GM18498 (cell line): ENCODE measurements around the gene RAB6C.
"Not testable (repeated sequence)": the region's sequence is repeated elsewhere in the genome, so short reads cannot be mapped to it uniquely, and the experiment has no call there.

Experiments
- ATAC-seq: cut with Tn5 transposase; IDR thresholded peaks from one replicate; pipeline ENCODE4 v1.9.1; 2021; ENCODE audit warnings: mild to moderate bottlenecking, moderate library complexity; ENCODE audit not compliant: unreplicated experiment

Gene RAB6C

DNA sequence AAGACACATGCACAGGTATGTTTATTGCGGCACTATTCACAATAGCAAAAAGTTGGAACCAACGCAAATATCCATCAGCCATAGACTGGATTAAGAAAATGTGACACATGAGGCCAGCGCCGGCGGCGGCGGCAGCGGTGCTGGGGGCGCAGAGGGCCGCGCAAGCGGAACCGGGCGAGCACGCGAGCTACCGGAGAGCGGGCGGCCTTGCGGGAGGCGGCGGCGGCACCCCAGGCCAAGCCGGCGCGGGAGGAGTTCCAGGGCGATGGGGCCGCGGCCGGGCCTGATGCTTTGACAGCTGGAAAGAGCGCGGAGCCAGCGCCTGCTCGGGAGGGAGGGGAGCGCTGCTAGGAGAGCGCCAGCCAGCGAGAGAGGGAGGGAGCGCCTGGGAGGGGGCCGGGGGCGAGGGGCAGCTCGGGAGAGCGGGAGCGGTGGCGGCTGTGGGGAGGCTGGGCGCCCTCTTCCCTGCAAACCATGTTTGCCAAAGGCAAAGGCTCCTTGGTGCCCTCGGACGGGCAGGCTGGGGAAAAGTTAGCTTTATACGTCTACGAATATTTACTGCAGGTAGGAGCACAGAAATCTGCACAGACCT is 13.0 kb downstream of the RAB6C start:
- not testable (repeated sequence) for ATAC-seq

DNA sequence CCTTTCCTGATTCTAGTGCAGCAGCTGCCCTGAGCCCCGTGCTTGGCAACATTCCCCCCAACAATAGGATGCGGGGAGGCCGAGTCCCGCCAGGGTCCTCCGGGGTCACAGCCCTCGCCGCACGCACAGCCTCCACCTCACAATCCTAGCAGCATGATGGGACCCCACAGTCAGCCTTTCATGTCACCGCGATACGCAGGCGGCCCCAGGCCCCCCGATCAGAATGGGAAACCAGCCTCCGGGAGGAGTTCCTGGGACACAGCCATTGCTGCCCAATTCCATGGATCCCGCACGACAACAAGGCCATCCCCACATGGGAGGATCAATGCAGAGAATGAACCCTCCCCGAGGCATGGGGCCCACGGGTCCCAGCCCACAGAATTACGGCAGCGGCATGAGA is 13.7 kb downstream of the RAB6C start:
- not testable (repeated sequence) for ATAC-seq

- not testable (repeated sequence) for ATAC-seq
Measured at GRCh38 chr2:129996657-129997237, 17.3 kb downstream of the RAB6C start.

GRCh38 chr2:129998771-129999170 is 19.3 kb downstream of the RAB6C start:
- not testable (repeated sequence) for ATAC-seq

- ATAC-seq = not testable (repeated sequence)
Measured at GRCh38 chr2:130005862-130006261, 26.4 kb downstream of the RAB6C start.

DNA sequence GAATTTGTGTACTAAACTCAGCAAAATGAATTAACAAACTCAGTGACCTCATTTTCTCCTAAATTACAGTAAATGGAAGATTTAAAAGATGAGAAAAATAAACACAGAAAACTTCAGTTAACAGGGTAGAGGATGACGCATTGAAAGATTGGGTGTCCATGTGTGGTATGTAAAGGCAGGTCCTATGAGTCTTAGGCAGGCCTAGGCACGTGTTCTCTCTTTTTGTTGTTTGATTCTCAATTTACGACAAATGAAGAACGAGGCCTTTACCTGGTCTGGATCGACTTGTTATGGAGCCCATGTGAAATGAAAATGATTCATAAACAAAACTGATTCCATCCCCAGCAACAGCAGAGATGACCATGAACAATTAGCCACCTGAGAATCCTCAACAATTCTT is 37.2 kb downstream of the RAB6C start:
- not testable (repeated sequence) for ATAC-seq

DNA sequence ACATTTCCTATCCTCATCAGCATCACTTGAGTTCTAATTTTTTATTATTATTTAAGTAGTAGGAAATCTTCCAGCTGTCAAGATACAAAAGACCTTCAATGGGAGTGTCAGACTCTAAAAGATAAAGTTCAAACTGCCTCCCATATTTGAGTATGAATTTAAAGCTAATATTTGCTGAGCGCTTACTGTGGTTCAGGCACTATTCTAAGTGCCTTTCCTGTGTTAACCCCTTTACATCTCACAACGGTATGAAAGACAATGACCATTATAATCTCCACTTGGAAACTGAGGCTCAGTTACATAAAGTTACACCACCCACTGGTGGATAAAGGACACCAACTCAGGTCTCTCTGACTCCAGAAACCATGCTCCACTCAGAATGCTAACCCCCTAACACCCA is 39.9 kb downstream of the RAB6C start:
- no peak for ATAC-seq

DNA sequence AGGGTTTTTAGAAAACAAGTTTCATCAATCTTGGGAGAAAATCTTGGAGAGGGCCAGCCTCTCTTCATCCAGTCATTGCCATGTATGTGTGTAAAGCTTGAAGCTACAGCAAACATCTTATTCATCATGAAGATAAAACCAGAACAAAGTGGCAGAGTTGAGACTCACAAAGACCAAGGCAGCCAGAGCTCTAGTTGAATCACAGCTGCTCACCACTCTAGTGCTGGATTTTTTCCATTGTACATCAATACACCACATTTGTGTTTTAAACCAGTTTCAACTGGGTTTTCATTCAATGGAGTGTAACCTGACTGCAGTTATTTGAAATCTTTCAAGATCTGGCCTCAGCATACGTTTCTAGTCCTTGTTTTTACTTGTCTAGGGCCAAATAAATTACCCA is 40.6 kb downstream of the RAB6C start:
- not testable (repeated sequence) for ATAC-seq

GRCh38 chr2:130025931-130026330 is 46.5 kb downstream of the RAB6C start:
- not testable (repeated sequence) for ATAC-seq
